HepG2 (cell line): ENCODE measurements around the gene DAPK1. TPM values are rescaled to one million over a fixed set of nuclear protein-coding genes. Genes with fewer than 3 reads are reported as not detected.

Source experiments
- CHCHD3 ChIP-seq: sonication (generic); formaldehyde crosslinking; IDR thresholded peaks from 2 replicates; pipeline ENCODE4 v1.8.0; 2022; ENCODE audit warnings: mild to moderate bottlenecking, missing genetic modification reagents, moderate library complexity
- FOXC1 ChIP-seq: sonication (generic); formaldehyde crosslinking; IDR thresholded peaks from 2 replicates; pipeline ENCODE4 v1.8.0; 2022; ENCODE audit warnings: mild to moderate bottlenecking, missing genetic modification reagents, borderline replicate concordance
- FOXP1 ChIP-seq, 2 experiments: fragments of 450-650 bp in 1 of 2; IDR thresholded peaks; 2 replicates each; pipeline ENCODE4 v1.6.1; 2017 to 2018; ENCODE audit warnings: antibody characterized with exemption in 1 of 2
- HNRNPH1 ChIP-seq: fragments of 200-400 bp; formaldehyde crosslinking; optimal IDR thresholded peaks from 2 replicates; pipeline ENCODE3; 2017; ENCODE audit warnings: mild to moderate bottlenecking, low read depth, low read length
- MAF1 ChIP-seq: sonication (generic); formaldehyde crosslinking; IDR thresholded peaks from 2 replicates; pipeline ENCODE4 v1.5.0; 2020; ENCODE audit warnings: missing genetic modification reagents, borderline replicate concordance
- MBD4 ChIP-seq: IDR thresholded peaks from 2 replicates; pipeline ENCODE4 v1.6.1; 2012; ENCODE audit warnings: low read length, inconsistent platforms, borderline replicate concordance
- NCOR1 ChIP-seq: fragments of 200-600 bp; sonication (generic); IDR thresholded peaks from 2 replicates; pipeline ENCODE4 v1.7.0; 2017; ENCODE audit warnings: antibody characterized with exemption, low read length, borderline replicate concordance
- SATB2 ChIP-seq: sonication (generic); formaldehyde crosslinking; IDR thresholded peaks from 2 replicates; pipeline ENCODE4 v1.5.0; 2020; ENCODE audit warnings: missing genetic modification reagents
- SIN3A ChIP-seq: IDR thresholded peaks from 2 replicates; pipeline ENCODE4 v1.6.1; 2011; ENCODE audit warnings: low read depth, mild to moderate bottlenecking, control low read depth, low read length, borderline replicate concordance
- SMAD1 ChIP-seq: sonication (generic); formaldehyde crosslinking; IDR thresholded peaks from 2 replicates; pipeline ENCODE4 v1.4.0; 2020; ENCODE audit warnings: missing genetic modification reagents, low read depth, mild to moderate bottlenecking, borderline replicate concordance
- SMARCC2 ChIP-seq: fragments of 450-650 bp; IDR thresholded peaks from 2 replicates; pipeline ENCODE4 v1.6.1; 2017; ENCODE audit warnings: antibody characterized with exemption, mild to moderate bottlenecking
- SMYD3 ChIP-seq: sonication (generic); formaldehyde crosslinking; IDR thresholded peaks from 2 replicates; pipeline ENCODE4 v1.8.1; 2023; ENCODE audit warnings: mild to moderate bottlenecking, missing genetic modification reagents
- SRSF1 ChIP-seq: fragments of 200-400 bp; formaldehyde crosslinking; optimal IDR thresholded peaks from 2 replicates; pipeline ENCODE3; 2017; ENCODE audit warnings: mild to moderate bottlenecking, low read depth, low read length, moderate library complexity
- ZNF24 ChIP-seq: fragments of 450-650 bp; IDR thresholded peaks from 2 replicates; pipeline ENCODE4 v1.6.1; 2017; ENCODE audit warnings: antibody characterized with exemption, mild to moderate bottlenecking
- ZNF251 ChIP-seq: sonication (generic); formaldehyde crosslinking; IDR thresholded peaks from 2 replicates; pipeline ENCODE4 v1.9.0; 2021; ENCODE audit warnings: mild to moderate bottlenecking, missing genetic modification reagents
- ZNF550 ChIP-seq: sonication (generic); formaldehyde crosslinking; IDR thresholded peaks from 2 replicates; pipeline ENCODE4 v1.4.0; 2020; ENCODE audit warnings: mild to moderate bottlenecking, missing genetic modification reagents, borderline replicate concordance
- ZNF569 ChIP-seq: sonication (generic); formaldehyde crosslinking; IDR thresholded peaks from 2 replicates; pipeline ENCODE4 v1.5.0; 2020; ENCODE audit warnings: mild to moderate bottlenecking, missing genetic modification reagents, moderate library complexity, borderline replicate concordance
- ZNF660 ChIP-seq: sonication (generic); formaldehyde crosslinking; IDR thresholded peaks from 2 replicates; pipeline ENCODE4 v1.5.1; 2020; ENCODE audit warnings: mild to moderate bottlenecking, low read depth, missing genetic modification reagents, borderline replicate concordance
- ZSCAN9 ChIP-seq: IDR thresholded peaks from 2 replicates; pipeline ENCODE4 v1.6.1; 2016; ENCODE audit warnings: borderline replicate concordance
- polyA plus RNA-seq, 8 experiments: library from polyadenylated mRNA; depleted of rRNA in 3 of 8; stranded (reverse) in 7 of 8; unstranded in 1 of 8; fragments of >200 nt; fragmentation: Illumina TruSeq in 4 of 8; extraction: Trizol in 4 of 8; gene quantifications; 2 replicates each; pipeline versions ENCODE4 v1.2.1 to v1.2.3, GENCODE V29; 2011 to 2016; ENCODE audit warnings: low read depth in 4 of 8, missing spikeins in 1 of 8, mixed read lengths in 1 of 8; ENCODE audit not compliant: insufficient read depth in 1 of 8
- total RNA-seq, 5 experiments: library from RNA; depleted of rRNA; stranded (reverse); fragments of >200 nt; fragmentation: Illumina TruSeq; extraction: Trizol; gene quantifications; 2 replicates each; pipeline ENCODE4 v1.2.3, GENCODE V29; 2016; ENCODE audit warnings: low read depth in 1 of 5
- TF ChIP-seq, protein P1 (sequence below): sonication (generic); formaldehyde crosslinking; IDR thresholded peaks from 2 replicates; pipeline ENCODE4 v1.9.0; 2021; ENCODE audit warnings: missing genetic modification reagents, mild to moderate bottlenecking, borderline replicate concordance
- TF ChIP-seq, protein P2 (sequence below): sonication (generic); formaldehyde crosslinking; IDR thresholded peaks from 2 replicates; pipeline ENCODE4 v1.4.0; 2020; ENCODE audit warnings: low read depth, mild to moderate bottlenecking, missing genetic modification reagents
- TF ChIP-seq, protein P3 (sequence below): sonication (generic); formaldehyde crosslinking; IDR thresholded peaks from 2 replicates; pipeline ENCODE4 v1.8.0; 2022; ENCODE audit warnings: mild to moderate bottlenecking, missing genetic modification reagents, moderate library complexity
- TF ChIP-seq, protein P4 (sequence below): sonication (generic); formaldehyde crosslinking; IDR thresholded peaks from 2 replicates; pipeline ENCODE4 v1.8.0; 2022; ENCODE audit warnings: mild to moderate bottlenecking, missing genetic modification reagents
- TF ChIP-seq, protein P5 (sequence below): sonication (generic); formaldehyde crosslinking; IDR thresholded peaks from 2 replicates; pipeline ENCODE4 v1.8.1; 2023; ENCODE audit warnings: mild to moderate bottlenecking, inconsistent platforms, moderate library complexity, missing genetic modification reagents, borderline replicate concordance

Gene DAPK1
- total and polyA plus RNA-seq, 2 of the 13 experiments (the other 11 are each of a cell fraction or from before 2014, with no cell fraction given) = 35.7 to 35.9 TPM

DNA sequence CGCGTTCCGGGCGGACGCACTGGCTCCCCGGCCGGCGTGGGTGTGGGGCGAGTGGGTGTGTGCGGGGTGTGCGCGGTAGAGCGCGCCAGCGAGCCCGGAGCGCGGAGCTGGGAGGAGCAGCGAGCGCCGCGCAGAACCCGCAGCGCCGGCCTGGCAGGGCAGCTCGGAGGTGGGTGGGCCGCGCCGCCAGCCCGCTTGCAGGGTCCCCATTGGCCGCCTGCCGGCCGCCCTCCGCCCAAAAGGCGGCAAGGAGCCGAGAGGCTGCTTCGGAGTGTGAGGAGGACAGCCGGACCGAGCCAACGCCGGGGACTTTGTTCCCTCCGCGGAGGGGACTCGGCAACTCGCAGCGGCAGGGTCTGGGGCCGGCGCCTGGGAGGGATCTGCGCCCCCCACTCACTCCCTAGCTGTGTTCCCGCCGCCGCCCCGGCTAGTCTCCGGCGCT lies at the start of gene DAPK1 (continued):
- TF ChIP-seq ZNF550 (CRISPR knock-in tag) = no peak
- TF ChIP-seq MAF1 (CRISPR knock-in tag) = 0 out of 2 replicates have a peak, but pooled peaks have one; percentile 37
- TF ChIP-seq SMARCC2 = no peak
- TF ChIP-seq FOXC1 (CRISPR knock-in tag) = no peak
- TF ChIP-seq CHCHD3 = no peak
- TF ChIP-seq MBD4 = no peak
- TF ChIP-seq ZNF251 (CRISPR knock-in tag) = no peak
- no peak for TF ChIP-seq HNRNPH1
- TF ChIP-seq SMYD3 (CRISPR knock-in tag) = 0 out of 2 replicates have a peak, but pooled peaks have one; percentile 43
- TF ChIP-seq, protein P1, sequence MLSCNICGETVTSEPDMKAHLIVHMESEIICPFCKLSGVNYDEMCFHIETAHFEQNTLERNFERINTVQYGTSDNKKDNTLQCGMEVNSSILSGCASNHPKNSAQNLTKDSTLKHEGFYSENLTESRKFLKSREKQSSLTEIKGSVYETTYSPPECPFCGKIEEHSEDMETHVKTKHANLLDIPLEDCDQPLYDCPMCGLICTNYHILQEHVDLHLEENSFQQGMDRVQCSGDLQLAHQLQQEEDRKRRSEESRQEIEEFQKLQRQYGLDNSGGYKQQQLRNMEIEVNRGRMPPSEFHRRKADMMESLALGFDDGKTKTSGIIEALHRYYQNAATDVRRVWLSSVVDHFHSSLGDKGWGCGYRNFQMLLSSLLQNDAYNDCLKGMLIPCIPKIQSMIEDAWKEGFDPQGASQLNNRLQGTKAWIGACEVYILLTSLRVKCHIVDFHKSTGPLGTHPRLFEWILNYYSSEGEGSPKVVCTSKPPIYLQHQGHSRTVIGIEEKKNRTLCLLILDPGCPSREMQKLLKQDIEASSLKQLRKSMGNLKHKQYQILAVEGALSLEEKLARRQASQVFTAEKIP (CRISPR knock-in tag) = no peak
- peak; percentile 57; the same call in 1 of the 2 replicates for TF ChIP-seq SMAD1 (CRISPR knock-in tag)
- TF ChIP-seq, protein P2, sequence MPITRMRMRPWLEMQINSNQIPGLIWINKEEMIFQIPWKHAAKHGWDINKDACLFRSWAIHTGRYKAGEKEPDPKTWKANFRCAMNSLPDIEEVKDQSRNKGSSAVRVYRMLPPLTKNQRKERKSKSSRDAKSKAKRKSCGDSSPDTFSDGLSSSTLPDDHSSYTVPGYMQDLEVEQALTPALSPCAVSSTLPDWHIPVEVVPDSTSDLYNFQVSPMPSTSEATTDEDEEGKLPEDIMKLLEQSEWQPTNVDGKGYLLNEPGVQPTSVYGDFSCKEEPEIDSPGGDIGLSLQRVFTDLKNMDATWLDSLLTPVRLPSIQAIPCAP (CRISPR knock-in tag) = no peak
- TF ChIP-seq SRSF1 = peak; percentile 25
- TF ChIP-seq SIN3A = peak; percentile 41; the same call in 1 of the 2 replicates
- TF ChIP-seq FOXP1 (IDR thresholded peaks at IDR 0.05) = no peak
- no peak for TF ChIP-seq FOXP1 (CRISPR knock-in tag; IDR thresholded peaks at IDR 0.05)
- TF ChIP-seq, protein P3, sequence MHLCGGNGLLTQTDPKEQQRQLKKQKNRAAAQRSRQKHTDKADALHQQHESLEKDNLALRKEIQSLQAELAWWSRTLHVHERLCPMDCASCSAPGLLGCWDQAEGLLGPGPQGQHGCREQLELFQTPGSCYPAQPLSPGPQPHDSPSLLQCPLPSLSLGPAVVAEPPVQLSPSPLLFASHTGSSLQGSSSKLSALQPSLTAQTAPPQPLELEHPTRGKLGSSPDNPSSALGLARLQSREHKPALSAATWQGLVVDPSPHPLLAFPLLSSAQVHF (CRISPR knock-in tag) = no peak
- TF ChIP-seq, protein P4, sequence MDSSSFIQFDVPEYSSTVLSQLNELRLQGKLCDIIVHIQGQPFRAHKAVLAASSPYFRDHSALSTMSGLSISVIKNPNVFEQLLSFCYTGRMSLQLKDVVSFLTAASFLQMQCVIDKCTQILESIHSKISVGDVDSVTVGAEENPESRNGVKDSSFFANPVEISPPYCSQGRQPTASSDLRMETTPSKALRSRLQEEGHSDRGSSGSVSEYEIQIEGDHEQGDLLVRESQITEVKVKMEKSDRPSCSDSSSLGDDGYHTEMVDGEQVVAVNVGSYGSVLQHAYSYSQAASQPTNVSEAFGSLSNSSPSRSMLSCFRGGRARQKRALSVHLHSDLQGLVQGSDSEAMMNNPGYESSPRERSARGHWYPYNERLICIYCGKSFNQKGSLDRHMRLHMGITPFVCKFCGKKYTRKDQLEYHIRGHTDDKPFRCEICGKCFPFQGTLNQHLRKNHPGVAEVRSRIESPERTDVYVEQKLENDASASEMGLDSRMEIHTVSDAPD (CRISPR knock-in tag) = 0 out of 2 replicates have a peak, but pooled peaks have one; percentile 7
- no peak for TF ChIP-seq ZNF660 (CRISPR knock-in tag)
- TF ChIP-seq SATB2 (CRISPR knock-in tag) = peak; percentile 18; the same call in 1 of the 2 replicates
- TF ChIP-seq ZSCAN9 (CRISPR knock-in tag) = no peak
- no peak for TF ChIP-seq ZNF569
- TF ChIP-seq NCOR1 = no peak
- no peak for TF ChIP-seq ZNF24
- TF ChIP-seq, protein P5, sequence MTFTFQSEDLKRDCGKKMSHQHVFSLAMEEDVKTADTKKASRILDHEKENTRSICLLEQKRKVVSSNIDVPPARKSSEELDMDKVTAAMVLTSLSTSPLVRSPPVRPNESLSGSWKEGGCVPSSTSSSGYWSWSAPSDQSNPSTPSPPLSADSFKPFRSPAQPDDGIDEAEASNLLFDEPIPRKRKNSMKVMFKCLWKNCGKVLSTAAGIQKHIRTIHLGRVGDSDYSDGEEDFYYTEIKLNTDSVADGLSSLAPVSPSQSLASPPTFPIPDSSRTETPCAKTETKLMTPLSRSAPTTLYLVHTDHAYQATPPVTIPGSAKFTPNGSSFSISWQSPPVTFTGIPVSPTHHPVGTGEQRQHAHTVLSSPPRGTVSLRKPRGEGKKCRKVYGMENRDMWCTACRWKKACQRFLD = no peak
